ENCODE data around the gene COL1A1.

COL1A1 gene

DNA sequence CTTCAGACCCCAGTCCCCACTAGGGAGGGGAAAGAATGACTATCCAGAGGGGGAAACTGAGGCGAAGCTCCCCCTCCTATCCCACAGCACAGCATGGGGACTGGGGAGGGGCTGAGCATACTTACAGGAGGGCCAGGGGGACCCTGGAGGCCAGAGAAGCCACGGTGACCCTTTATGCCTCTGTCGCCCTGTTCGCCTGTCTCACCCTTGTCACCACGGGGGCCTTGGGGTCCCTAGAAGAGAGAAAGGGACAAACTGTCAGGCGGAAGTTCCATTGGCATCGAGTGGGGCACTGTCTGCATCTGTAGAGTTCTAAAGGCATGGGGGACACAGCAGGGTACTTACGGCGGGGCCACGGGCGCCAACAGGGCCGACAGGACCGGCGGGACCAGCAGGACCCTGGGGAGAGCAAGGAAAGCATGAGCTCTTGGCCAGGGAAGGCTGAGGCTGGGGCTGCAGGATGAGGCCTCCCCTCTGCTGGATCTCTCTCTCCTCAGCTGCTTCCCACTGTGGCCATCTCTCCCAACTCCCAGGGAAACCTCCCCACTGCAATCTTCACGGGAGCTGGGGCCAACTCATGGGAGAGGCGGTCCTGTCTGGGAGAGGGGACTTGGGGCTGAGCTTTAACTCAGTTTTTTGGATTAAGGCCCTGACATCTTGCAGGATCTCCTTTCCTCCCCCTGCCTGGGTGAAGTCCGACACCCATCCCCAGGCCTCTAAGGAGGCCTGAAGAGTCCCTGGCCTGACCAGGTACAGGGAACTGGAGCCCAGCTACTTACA, 13.5 kb downstream of the COL1A1 start:
- in situ Hi-C loops (cut with HindIII; ENCODE audit: low sequenced_read_pairs), result no loop called here

DNA sequence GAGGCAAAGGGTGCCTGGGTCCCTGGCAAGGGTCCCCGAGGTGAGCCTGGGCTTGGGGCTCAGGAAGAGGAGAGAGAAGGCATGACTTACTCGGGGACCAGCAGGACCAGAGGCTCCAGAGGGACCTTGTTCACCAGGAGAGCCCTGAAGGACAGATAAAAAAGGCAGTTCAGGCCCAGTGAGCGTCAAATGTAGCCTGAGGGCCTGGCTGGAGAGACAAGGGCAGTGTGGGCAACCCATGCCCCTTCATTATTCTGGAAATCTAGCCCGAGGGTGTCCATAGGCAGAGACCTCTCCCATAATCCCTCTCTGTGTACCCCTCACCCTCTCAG, 14.1 kb downstream of the COL1A1 start:
- in situ Hi-C loops (cut with HindIII; ENCODE audit: low sequenced_read_pairs), result no loop called here

DNA sequence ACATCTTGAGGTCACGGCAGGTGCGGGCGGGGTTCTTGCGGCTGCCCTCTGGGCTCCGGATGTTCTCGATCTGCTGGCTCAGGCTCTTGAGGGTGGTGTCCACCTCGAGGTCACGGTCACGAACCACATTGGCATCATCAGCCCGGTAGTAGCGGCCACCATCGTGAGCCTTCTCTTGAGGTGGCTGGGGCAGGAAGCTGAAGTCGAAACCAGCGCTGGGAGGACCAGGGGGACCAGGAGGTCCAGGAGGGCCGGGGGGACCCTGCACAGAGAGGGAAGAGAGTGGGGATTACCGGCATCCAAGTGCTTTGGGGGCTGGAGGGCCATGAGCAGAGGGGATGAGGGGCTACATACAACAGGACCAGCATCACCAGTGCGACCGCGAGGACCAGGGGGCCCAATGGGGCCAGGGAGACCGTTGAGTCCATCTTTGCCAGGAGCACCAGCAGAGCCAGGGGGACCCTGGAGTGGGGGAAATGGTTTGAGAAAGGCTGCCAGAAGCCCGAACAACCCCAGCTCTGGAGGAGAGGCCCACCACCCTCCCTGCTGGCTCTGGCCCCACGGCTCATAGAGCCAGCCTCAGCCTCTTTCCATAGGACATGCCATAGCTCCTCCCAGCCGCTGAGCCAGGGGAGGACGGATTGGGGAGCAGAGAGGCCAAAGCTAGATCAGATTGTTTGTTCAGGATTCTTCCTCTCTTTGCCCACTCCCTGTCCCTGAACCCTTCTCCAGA, 14.6 kb downstream of the COL1A1 start:
- in situ Hi-C loops (cut with HindIII; ENCODE audit: low sequenced_read_pairs), result no loop called here

DNA sequence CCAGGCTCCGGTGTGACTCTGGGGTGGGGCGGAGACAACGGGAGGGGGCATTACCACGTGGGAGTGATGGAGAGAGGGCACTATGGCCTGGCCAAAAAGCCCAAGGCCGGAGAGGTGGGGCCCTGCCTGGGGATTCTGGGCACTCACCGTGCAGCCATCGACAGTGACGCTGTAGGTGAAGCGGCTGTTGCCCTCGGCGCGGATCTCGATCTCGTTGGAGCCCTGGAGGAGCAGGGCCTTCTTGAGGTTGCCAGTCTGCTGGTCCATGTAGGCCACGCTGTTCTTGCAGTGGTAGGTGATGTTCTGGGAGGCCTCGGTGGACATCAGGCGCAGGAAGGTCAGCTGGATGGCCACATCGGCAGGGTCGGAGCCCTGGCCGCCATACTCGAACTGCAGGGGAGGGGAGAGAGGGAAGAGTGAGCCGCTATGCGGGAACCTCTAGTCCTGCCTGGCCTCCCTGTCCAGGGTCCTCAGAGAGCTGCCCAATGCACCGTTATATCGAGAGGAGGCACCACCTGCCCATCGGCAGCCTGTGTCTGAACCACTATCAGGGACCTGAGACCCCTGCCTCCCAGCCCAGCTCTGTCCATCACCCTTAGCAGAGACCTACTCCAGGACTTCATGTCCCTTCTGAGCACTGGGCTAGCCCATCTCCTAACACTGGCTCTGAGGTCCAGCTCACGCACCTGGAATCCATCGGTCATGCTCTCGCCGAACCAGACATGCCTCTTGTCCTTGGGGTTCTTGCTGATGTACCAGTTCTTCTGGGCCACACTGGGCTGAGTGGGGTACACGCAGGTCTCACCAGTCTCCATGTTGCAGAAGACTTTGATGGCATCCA, 15.6 kb downstream of the COL1A1 start:
- in situ Hi-C loops (cut with HindIII; ENCODE audit: low sequenced_read_pairs), result no loop called here

DNA sequence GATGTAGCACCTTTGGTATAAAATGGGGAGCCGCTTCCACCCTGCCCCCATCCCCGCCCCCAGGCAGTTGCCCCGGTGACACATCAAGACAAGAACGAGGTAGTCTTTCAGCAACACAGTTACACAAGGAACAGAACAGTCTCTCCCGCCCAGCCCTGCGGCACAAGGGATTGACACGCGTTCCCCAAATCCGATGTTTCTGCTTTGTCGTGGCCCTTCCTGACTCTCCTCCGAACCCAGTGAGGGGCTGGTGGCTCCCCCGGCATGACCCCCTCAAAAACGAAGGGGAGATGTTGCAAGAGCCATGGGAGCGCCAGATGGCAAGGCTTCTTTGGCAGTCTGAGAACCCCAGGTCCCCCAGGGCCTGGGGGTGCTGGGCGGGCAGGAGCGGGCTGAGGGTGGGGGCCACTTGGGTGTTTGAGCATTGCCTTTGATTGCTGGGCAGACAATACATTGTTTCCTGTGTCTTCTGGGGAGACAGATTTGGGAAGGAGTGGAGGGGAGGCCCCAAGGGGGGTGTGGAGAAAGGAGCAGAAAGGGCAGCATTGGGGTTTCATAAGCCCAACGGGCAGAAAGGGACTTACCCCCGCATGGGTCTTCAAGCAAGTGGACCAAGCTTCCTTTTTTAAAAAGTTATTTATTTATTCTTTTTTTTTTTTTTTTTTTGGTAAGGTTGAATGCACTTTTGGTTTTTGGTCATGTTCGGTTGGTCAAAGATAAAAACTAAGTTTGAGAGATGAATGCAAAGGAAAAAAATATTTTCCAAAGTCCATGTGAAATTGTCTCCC, 16.6 kb downstream of the COL1A1 start:
- in situ Hi-C loops (cut with HindIII; ENCODE audit: low sequenced_read_pairs), result no loop called here

DNA sequence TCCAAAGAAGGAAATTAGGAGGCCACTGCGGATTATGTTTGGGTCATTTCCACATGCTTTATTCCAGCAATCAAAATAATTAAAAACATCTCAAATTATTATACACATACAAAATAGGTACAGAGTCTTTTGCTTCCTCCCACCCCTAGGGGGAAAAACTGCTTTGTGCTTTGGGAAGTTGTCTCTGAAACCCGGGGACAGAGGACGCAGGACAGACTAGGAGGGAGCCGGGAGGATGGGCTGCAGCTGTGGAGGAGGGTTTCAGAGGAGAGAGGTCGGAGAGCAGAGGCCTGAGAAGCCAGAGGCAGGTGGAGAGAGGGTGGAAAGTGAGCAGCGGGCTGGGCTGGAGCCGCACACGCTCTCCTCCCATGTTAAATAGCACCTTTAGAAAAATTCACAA, 17.4 kb downstream of the COL1A1 start:
- in situ Hi-C loops (cut with HindIII; ENCODE audit: low sequenced_read_pairs), result no loop called here

DNA sequence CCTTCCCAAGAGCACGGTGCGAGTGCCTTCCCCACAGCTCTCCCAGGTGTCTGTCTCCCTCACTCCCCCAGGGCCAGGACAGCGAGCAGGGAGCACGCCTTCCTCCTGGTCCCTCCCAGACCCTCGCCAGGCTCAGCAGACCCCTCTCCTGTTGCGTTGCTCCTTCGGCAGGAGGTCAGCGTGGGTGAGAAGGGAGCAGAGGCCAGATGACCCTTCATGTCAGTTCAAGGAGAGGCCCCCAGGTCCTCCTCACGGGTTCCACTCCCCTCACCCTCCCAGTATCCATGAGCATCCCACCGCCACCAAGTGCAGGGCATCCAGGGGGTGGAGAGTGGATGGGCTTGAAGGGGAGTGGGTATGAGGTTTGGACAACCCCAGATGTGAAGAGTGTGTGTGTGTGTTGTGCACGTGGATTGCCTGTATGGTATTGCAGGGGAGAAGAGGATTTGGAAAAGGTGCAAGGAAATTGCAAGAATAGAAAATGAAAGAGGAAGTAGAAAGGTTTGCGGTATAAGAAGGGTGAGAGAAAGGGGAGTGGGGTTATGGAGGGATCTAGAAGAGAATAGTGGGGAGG, 17.9 kb downstream of the COL1A1 start:
- in situ Hi-C loops (cut with HindIII; ENCODE audit: low sequenced_read_pairs), result no loop called here

DNA sequence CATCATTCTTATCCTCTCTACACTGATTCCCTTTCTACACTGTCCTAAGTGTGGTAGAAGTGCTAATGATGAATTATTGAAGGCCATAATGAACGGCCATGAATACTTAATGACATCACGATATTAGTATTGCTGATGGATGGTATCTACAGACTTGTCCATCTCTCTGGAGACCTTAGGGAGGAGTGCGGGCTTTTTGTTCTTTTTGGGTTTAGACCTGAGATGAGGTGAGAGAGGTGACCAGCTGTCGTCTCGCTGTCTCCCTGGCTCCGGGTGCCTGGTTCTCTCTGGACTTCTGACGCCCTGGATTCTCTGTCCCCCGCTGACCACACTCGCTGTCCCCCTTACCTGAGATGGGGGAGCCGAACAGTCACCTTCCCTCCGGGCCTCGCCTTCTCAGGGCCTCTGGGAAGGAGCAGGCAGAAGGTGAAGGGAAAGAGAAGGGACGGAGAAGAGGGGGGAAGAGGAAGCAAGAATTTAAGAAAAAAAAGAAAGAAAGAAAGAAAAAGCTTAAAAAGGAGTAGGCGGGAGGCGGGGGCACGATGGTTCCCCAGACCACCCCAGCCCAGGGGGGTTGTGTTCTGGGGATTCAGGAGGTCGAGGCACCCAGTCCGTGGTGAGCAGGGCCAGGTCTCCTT, 18.5 kb downstream of the COL1A1 start:
- in situ Hi-C loops (cut with HindIII; ENCODE audit: low sequenced_read_pairs), result no loop called here

DNA sequence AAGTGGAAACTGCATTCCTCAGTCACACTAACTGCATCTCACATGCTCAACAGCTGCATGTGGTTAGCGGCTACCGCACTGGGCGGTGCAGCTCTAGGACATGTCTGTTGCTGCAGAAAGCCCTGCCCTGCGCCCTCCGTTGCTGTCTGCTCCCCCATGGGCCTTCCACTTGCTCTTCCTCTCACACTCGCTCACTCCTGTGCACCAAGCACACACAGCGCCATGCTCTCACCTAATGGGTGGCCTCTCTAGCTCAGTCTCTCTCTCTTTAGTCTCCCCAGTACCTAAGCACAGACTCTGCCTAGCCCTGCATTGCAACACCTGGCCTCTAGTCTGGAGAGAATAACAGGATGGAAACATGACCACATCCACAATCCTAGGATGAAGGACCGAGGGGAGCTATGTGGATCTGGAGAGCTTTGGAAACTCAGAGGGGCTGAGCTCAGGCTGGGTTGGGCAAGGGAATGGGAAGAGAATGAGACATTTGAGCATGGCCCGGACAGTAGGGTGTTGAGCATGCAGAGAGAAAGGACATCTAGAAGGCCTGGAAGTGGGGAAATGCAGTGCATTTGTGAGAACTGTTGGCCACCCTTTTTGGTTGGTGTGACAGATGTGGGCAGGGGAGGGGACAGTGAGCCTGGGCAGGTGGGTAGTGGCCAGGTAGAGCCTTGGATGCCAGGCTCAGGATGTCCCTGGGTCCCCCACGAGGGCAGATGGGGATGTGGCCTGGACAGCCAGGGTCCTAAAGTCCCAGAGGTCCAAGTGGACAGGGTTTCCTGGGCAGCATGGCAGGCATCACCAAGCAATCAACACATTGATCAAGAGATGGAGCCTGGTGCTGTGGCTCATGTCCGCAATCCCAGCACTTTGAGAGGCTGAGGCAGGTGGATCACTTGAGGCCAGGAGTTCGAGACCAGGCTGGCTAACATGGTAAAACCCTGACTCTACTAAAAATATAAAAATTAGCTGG, 19.6 kb downstream of the COL1A1 start:
- in situ Hi-C loops (cut with HindIII; ENCODE audit: low sequenced_read_pairs), result no loop called here

DNA sequence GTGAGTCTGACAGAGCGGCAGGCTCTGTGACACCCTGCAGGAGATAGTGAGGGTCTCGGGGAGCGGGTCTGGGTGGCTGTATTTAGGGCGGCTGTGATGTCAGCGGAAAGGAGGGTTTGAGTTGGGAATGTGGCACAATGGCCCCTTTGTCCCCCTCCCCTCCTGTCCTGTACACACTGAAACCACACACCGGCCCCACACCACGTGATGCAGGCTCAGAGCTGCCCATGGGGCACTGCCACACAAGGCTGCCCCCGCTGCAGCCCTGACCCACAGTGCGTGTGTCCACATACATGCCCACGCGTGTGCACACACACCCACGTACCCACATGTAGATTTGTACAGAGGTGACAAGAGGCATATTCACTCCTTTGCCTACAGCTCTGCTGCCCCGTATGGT, 20.3 kb downstream of the COL1A1 start:
- in situ Hi-C loops (cut with HindIII; ENCODE audit: low sequenced_read_pairs), result no loop called here

DNA sequence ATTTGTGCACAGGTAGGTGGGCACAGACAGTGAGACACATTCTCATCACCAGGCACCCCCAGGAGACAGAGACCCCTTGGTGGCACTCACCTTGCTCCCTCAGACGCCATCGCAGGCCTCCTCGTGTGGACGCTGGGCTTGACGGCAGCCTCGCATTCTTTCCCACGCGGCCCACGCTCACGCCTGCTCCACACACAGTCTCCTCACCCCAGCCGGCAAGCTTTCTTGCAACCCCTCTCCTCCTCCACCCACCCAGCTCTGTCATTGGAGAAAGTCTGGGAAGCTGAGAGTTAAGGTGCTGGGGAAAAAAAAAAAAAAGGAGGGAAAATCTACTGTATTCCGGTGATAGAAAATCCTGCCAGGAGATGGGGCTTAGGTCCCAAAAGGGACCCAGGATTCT, 20.8 kb downstream of the COL1A1 start:
- in situ Hi-C loops (cut with HindIII; ENCODE audit: low sequenced_read_pairs), result no loop called here

DNA sequence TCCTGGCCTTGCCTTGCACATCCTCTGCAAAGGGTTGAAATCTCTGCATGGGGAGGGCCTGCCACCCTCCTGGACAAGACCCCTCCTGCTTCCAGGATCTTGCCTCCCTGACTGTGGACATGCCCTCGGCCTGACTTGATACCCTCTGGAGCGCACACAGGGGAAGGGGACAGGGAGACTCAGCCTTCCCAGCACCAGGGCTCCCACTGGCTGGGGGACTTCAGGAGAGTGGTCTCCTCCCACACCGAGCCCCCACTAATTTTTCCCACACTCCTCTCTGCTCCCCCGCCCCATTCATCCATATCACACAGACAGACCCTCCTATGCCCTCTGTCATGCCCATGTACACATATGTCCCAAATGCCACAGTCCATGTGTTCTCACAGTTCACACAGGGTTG, 21.3 kb downstream of the COL1A1 start:
- in situ Hi-C loops (cut with HindIII; ENCODE audit: low sequenced_read_pairs), result no loop called here

DNA sequence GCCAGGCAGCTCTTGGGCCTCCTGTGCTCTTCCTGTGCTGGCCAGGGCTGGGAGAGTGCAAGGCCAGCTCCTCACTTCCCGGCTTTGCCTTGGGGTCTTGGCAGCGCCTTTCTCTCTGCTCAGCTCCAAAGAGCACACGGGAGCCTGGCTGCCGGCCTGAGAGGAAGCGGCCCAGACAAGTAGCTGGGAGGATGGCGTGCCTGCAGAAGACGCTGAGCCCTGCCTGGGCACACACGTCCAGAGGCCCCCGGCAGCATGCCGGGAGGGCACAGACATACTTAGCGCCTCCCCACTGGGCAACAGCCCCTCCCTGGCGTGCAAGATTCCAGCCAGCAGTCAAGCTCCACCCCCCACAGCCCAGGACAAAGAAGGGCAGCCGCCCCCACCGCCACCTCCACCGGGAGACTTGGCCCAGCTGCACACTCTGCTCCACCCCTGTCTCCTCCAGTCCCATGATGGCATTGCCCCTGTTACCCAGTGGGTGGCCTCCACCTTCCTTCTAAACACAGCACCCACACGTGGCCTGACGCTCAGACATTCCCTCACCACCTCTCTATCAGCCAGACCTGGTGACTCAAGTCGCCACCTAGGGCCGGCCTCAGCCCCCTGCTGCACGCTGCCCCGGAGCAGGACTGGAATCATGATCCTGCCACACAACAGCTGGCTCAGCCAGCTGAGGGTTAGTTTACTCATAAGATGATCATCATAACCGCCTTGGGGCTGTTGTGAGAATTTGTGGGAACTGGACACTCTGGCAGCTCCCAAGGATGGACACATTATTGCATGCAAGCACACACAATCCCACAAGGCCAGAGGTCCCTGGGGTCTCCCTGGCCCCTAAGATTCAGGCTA, 23.2 kb downstream of the COL1A1 start:
- in situ Hi-C loops (cut with HindIII; ENCODE audit: low sequenced_read_pairs), result no loop called here

DNA sequence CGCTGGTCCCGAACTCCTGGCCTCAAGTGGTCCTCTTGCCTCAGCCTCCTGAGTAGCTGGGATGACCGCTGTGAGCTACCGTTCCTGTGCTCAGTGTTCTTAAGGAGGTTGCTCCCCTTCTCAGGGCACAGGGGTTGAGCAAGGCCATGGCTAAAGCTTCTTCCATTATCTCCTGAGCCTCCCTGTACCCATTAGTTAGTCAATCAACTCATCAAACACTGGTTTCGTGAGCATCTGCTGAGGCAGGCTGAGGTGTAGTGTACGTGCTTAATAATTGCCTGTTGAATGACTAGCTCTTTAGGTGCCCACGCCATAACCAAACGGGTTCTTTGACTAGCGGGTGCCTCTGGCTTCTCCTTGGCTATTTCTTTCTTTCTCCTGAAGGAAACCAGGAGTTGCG, 24.0 kb downstream of the COL1A1 start:
- in situ Hi-C loops (cut with HindIII; ENCODE audit: low sequenced_read_pairs), result no loop called here

DNA sequence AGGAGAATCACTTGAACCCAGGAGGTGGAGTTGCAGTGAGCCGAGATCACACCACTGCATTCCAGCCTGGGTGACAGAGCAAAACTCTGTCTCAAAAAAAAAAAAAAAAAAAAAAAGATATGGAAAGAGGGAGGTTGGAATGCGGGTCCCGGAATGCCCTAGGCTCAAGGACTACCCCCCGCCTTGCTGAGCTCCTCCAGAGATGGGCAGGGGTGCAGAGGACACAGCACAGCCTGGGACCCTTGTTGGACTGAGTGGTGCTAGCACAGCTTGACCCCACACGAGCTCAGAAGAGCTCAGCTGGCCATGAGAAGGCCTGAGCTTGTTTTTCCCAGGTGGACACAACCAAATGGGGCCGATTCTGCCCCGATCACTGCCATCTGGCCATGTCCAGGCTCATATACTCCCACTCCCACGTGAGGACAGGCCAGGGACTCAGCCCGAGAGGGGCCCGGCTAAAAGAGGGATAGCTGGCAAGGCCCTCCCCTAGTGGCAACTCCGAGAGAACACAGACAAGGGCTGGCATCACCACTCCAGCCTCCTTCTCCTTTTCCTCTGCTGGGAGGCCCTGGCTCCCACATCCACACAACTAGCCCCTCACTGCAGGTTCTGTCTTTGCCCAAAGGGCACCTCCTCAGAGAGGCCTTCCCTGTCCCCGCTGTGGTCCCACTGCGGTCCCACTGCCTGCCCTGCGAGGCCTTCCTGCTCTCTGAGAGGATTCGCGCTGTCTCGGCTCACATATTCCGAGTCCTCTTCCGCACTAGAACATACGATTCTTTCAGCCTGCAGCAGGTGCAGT, 24.7 kb downstream of the COL1A1 start:
- in situ Hi-C loops (cut with HindIII; ENCODE audit: low sequenced_read_pairs), result no loop called here

DNA sequence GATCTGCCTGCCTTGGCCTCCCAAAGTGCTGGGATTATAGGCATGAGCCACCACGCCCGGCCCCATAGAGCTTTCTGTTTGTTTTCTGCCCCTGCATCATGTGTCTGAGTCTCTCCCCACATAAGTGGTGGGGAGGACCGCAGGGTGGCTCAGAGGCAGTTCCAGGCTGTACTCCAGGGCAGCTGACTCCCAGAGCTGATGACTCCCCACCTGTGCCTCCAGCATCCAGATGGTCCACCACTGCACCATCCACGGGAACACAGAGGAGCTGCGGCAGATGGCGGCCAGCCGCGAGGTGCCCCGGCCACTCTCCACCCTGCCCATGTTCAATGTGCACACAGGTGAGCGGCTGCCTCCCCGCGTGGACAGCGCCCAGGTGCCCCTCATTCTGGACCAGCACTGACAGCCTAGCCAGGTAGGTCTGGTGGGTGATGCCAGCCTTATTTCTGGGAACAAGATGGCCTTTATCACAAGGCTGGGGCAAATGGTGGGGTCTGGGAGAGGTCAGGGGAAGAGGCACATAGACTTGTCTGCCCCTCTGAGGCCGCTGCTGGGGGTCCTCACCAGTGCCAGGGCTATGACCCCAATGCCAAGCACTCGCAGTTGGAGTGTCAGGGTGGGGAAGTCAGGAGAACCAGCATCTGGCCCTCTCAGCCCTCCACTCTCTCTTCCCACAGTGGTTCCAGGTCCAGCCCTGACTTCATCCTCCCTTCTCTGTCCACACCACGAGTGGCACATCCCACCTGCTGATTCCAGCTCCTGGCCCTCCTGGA, 26.2 kb downstream of the COL1A1 start:
- in situ Hi-C loops (cut with HindIII; ENCODE audit: low sequenced_read_pairs), result no loop called here

DNA sequence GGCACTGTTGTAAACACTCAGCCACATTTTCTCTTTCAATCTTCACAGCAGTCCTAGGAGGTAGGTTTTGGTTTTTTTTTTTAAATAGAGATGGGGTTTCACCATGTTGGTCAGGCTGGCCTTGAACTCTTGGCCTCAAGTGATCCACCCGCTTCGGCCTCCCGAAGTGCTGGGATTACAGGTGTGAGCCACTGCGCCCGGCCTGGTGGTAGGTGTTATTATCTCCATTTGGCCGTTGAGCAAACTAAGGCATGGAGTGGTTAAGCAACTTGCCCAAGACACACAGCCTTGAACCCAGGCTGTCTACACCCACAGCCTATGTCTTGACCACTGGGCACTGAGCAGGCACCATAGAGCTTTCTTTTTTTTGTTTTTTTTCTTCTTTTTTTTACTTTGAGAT, 27.0 kb downstream of the COL1A1 start:
- in situ Hi-C loops (cut with HindIII; ENCODE audit: low sequenced_read_pairs), result no loop called here
